Lung (tissue), 12 donors: ENCODE measurements around the gene PTPRB. TPM values are rescaled to one million over a fixed set of nuclear protein-coding genes. Genes with fewer than 3 reads are reported as not detected.

Experiments used
- ATAC-seq: fragments of 200-7000 bp; cut with Tn5 transposase; one replicate; pipeline ENCODE4 v1.9.1; 2020; ENCODE audit warnings: moderate number of reproducible peaks; ENCODE audit not compliant: insufficient read depth, low FRiP score
- DNase-seq, 3 donors: peaks; one replicate each; pipeline ENCODE4 v3.0.0-alpha.2; 2013 to 2017
- H3K27ac ChIP-seq, 2 donors: one replicate each; pipeline ENCODE4 v1.5.1; 2013; ENCODE audit warnings: mild to moderate bottlenecking in 2 of 2, moderate library complexity in 2 of 2, control low read depth in 1 of 2, inconsistent platforms in 1 of 2, low read depth in 1 of 2, low read length in 1 of 2
- H3K27me3 ChIP-seq, 3 donors: one replicate each; pipeline ENCODE4 v1.5.1; 2013; ENCODE audit warnings: low read length in 2 of 3; ENCODE audit not compliant: control insufficient read depth in 3 of 3, insufficient read depth in 3 of 3
- H3K36me3 ChIP-seq, 4 donors: one replicate each; pipeline ENCODE4 v1.5.1; 2013; ENCODE audit warnings: low read length in 4 of 4, mild to moderate bottlenecking in 1 of 4, moderate library complexity in 1 of 4; ENCODE audit not compliant: control insufficient read depth in 4 of 4, insufficient read depth in 4 of 4
- H3K4me1 ChIP-seq, 5 donors: one replicate each; pipeline ENCODE4 v1.5.1; 2013; ENCODE audit warnings: low read length in 5 of 5, mild to moderate bottlenecking in 2 of 5, moderate library complexity in 1 of 5; ENCODE audit not compliant: control insufficient read depth in 5 of 5, insufficient read depth in 5 of 5
- H3K4me3 ChIP-seq: one replicate; pipeline ENCODE4 v1.5.1; 2013; ENCODE audit warnings: mild to moderate bottlenecking, control low read depth, moderate library complexity
- H3K9ac ChIP-seq, 2 donors: one replicate each; pipeline ENCODE4 v1.5.1; 2013; ENCODE audit warnings: low read length in 2 of 2, control low read depth in 1 of 2; ENCODE audit not compliant: insufficient read depth in 1 of 2
- H3K9me3 ChIP-seq, 4 donors: one replicate each; pipeline ENCODE4 v1.5.1; 2013; ENCODE audit warnings: low read length in 3 of 4, mild to moderate bottlenecking in 1 of 4, moderate library complexity in 1 of 4; ENCODE audit not compliant: control insufficient read depth in 4 of 4, insufficient read depth in 3 of 4
- WGBS, 2 donors: extraction: QIAGEN DNeasy Blood & Tissue Kit; methylation state at CpG; one replicate each; pipeline ENCODE4 v1.1.7; 2013; 5-methylcytosine and 5-hydroxymethylcytosine counted together
- polyA plus RNA-seq, 2 donors: library from polyadenylated mRNA; stranded (reverse); fragments of 200-250 nt; gene quantifications; one replicate each; pipeline ENCODE4 v1.2.1, GENCODE V29; 2013
- total RNA-seq, 2 donors: library from RNA; depleted of rRNA in 1 of 2; stranded (reverse); fragments of >200 nt in 1 of 2; gene quantifications; one replicate each; pipeline ENCODE4 v1.2.1, GENCODE V29; 2014 to 2021
- TF ChIP-seq, protein P1 (sequence below): IDR thresholded peaks from 2 replicates; pipeline ENCODE4 v1.5.1; 2012; ENCODE audit warnings: mild to moderate bottlenecking; ENCODE audit errors: control extremely low read depth, extremely low read depth
- donor health status: control.
- donor health status: control.
- donor health status: Bipolar disorder and iron deficiency.
- donor health status: healthy.
- donor health status: DM: yes; HTN: yes; CAD: no.

The PTPRB gene
- total and polyA plus RNA-seq, 4 donors = 15.5 to 93.6 (median 47.9) TPM

GRCh38 chr12:70661466-70662161 lies 24.4 kb upstream of the PTPRB start:
- Histone ChIP-seq H3K27me3 (no peaks in the 10 kb centered on the region), H3K36me3 (no peaks in the 10 kb centered on the region), H3K27ac (peak overlapping the region in 1 of 2 donors; percentile 21), H3K9me3 (no peaks in the 10 kb centered on the region), H3K4me1 (peaks cover 0 to 2% (median 0%) of the 10 kb centered on the region in 5 donors), H3K9ac (no peak overlapping the region), H3K4me3 (no peak overlapping the region)
- TF ChIP-seq, protein P1, sequence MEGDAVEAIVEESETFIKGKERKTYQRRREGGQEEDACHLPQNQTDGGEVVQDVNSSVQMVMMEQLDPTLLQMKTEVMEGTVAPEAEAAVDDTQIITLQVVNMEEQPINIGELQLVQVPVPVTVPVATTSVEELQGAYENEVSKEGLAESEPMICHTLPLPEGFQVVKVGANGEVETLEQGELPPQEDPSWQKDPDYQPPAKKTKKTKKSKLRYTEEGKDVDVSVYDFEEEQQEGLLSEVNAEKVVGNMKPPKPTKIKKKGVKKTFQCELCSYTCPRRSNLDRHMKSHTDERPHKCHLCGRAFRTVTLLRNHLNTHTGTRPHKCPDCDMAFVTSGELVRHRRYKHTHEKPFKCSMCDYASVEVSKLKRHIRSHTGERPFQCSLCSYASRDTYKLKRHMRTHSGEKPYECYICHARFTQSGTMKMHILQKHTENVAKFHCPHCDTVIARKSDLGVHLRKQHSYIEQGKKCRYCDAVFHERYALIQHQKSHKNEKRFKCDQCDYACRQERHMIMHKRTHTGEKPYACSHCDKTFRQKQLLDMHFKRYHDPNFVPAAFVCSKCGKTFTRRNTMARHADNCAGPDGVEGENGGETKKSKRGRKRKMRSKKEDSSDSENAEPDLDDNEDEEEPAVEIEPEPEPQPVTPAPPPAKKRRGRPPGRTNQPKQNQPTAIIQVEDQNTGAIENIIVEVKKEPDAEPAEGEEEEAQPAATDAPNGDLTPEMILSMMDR = no peak
- 64 to 79% methylated on average over 8 of the region's 8 CpGs for WGBS, 2 donors
- ATAC-seq (no peak), DNase-seq (no peak)

GRCh38 chr12:70660620-70661219 lies 23.5 kb upstream of the PTPRB start:
- WGBS, 2 donors = 76 to 86% methylated on average over 5 of the region's 5 CpGs
- Histone ChIP-seq H3K27me3 (no peaks in the 10 kb centered on the region), H3K4me3 (no peak overlapping the region), H3K36me3 (no peaks in the 10 kb centered on the region), H3K9me3 (no peaks in the 10 kb centered on the region), H3K4me1 (peaks cover 0 to 2% (median 0%) of the 10 kb centered on the region in 5 donors), H3K9ac (no peak overlapping the region), H3K27ac (no peak overlapping the region)
- DNase-seq (peak in 1 of 3 donors; percentile 36), ATAC-seq (no peak)
- TF ChIP-seq, protein P1 = no peak

DNA sequence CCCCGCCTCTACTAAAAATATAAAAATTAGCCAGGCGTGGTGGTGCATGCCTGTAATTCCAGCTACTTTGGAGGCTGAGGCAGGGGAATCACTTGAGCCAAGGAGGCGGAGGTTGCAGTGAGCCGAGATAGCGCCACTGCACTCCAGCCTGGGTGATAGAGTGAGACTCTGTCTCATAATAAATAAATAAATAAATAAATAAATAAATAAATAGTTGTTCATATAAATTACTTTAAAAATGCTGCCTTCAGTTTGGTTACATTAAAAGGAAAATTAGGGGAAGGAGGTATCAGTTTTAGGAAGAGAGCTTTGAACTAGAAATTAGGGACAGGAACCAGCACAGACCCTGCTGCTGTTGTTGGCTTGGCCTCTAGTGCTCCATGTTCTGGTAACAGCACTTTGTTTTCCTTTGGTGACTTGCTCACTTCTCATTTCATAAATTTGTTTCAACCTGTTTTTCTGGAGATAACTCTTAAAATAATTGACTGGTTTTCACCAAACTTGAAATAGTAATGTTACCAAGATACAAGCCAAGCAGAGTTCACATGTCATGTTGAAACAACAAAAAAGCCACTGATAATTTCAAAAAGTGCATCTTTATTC lies 22.9 kb upstream of the PTPRB start:
- no peak overlapping the region for H3K27ac ChIP-seq
- DNase-seq = no peak
- no peaks in the 10 kb centered on the region for H3K9me3 ChIP-seq
- H3K36me3 ChIP-seq = no peaks in the 10 kb centered on the region
- no peaks in the 10 kb centered on the region for H3K27me3 ChIP-seq
- ATAC-seq = no peak
- no peak overlapping the region for H3K4me3 ChIP-seq
- no peak overlapping the region for H3K9ac ChIP-seq
- WGBS, 2 donors = 97% methylated on average over 5 of the region's 5 CpGs
- peaks cover 0 to 2% (median 0%) of the 10 kb centered on the region in 5 donors for H3K4me1 ChIP-seq
- TF ChIP-seq, protein P1 = no peak
